GM20431 (cell line): ENCODE measurements around the gene TSC22D1.

Experiments
- in situ Hi-C: fragments of 300-500 bp; cut with MseI, MboI; formaldehyde crosslinking; loops from one replicate; pipeline ENCODE4 v1.15.0; 2020; ENCODE audit warnings: low sequenced_read_pairs; ENCODE audit not compliant: unreplicated experiment

The TSC22D1 gene

GRCh38 chr13:44459674-44460073 lies 116.5 kb downstream of the TSC22D1 start:
- in situ Hi-C loops = loop anchor here (25.0 kb wide), 1 partner anchor 547 kb away; no protein-coding TSS in a partner anchor

- in situ Hi-C loops = loop anchor here (25.0 kb wide), 1 partner anchor 546 kb away; no protein-coding TSS in a partner anchor
Observed at GRCh38 chr13:44458313-44458975, 117.7 kb downstream of the TSC22D1 start.

- in situ Hi-C loops = loop anchor here (25.0 kb wide), 1 partner anchor 544 kb away; no protein-coding TSS in a partner anchor
Observed at GRCh38 chr13:44456212-44456611, 119.9 kb downstream of the TSC22D1 start.

DNA sequence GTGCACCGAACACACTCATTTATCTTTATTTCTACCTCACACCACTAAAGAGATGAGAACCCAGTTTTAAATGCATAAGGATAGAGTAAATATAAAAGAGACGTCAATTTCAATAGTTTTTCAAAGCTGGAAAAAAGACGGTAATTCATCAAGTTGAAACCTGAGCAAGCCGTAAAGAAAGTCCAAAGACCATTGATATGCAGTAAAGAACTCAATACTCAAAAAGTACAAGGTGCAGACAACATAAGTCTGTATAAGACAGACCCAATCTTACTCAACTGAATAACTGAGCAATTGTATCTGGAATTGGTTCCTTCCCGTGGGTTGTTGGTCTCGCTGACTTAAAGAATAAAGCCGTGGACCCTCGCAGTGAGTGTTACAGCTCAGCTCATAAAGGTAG lies 120.4 kb downstream of the TSC22D1 start:
- in situ Hi-C loops = loop anchor here (25.0 kb wide), 1 partner anchor 543 kb away; no protein-coding TSS in a partner anchor

DNA sequence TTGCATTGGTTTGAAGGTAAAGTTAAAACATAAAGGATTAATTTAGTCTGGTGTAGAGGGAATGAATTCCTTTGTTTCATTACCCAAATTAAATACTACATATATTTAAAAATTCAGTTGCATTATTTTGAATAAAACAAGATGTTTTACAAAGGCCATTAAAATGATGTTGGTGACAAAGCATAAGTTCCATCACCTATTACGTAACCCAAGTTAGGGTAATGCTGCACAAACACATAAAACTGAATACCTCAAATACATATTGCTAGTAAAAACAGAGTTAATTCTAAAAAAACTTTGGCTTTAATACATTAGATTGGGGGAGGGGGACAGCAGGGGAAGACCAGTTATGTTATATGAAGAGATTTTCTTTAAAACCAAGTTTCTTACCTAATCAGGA lies 122.2 kb downstream of the TSC22D1 start:
- in situ Hi-C loops = loop anchor here (25.0 kb wide), 1 partner anchor 542 kb away; no protein-coding TSS in a partner anchor

DNA sequence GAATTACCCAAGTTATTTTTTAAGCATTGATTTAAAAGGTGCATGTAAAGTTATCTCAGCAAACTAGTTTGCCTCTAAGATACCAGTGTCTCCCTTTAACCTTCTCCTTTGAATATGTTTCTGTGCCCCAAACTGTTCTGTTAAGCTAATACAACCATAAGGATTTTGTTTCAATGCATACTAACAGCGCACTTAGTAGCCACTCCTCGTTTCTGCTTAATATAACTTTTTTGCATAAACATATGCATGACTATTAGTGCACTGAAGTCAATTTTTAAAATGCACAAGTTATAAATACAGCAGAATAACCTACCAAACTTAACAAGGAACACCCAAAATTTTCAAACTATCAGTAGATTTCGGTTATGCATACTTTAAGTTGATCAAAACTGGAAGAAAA lies 123.1 kb downstream of the TSC22D1 start:
- in situ Hi-C loops = loop anchor here (25.0 kb wide), 1 partner anchor 541 kb away; no protein-coding TSS in a partner anchor

GRCh38 chr13:44452418-44452817 lies 123.7 kb downstream of the TSC22D1 start:
- in situ Hi-C loops = loop anchor here (25.0 kb wide), 1 partner anchor 540 kb away; no protein-coding TSS in a partner anchor

- in situ Hi-C loops = loop anchor here (25.0 kb wide), 1 partner anchor 539 kb away; no protein-coding TSS in a partner anchor
Observed at GRCh38 chr13:44451651-44452050, 124.5 kb downstream of the TSC22D1 start.

- in situ Hi-C loops = loop anchor here (25.0 kb wide), 1 partner anchor 539 kb away; no protein-coding TSS in a partner anchor
Observed at GRCh38 chr13:44451126-44451525, 125.0 kb downstream of the TSC22D1 start.

DNA sequence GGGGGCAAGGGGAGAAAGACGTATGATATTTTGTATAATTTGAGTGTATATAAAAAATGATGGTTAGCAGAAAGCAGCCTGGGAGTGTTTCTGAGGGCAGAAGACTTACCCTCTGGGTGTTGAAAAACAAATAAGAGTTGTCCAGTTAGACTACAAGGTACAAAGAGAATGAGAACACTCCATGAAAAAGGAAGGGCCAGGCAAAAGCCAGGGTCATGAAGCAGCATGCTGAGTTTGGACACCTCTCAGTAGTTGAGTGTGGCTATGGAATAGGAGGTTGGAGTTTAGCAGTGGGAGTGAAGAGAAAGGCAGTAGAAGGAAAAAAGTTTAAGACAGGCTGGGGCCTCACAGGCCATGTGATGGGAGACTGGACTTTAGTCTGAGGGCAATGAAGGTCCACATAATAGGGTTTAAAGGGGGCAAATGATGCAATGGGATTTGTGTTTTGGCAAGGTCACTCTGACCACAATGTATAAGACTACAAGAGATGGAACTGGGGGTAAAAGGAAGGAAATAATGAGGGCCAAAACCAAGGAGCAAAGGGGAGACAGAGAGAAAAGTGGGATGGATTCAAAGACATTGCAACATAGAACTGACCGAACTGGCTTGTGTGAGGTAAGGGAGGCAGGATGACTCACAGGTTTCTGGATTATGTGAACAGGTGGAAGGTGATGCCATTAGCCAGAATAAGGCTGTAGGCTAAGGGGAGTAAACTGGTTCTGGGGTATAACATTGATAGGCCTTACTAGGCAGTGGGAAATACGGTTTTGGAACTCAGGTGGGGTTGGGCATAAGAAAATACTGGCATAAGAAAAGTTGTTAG lies 125.9 kb downstream of the TSC22D1 start:
- in situ Hi-C loops = loop anchor here (25.0 kb wide), 2 partner anchors 388 to 538 kb away; no protein-coding TSS in a partner anchor

GRCh38 chr13:44448875-44449274 lies 127.3 kb downstream of the TSC22D1 start:
- in situ Hi-C loops = loop anchor here (25.0 kb wide), 1 partner anchor 387 kb away; no protein-coding TSS in a partner anchor

- in situ Hi-C loops = loop anchor here (25.0 kb wide), 1 partner anchor 386 kb away; no protein-coding TSS in a partner anchor
Observed at GRCh38 chr13:44448373-44448772, 127.8 kb downstream of the TSC22D1 start.

GRCh38 chr13:44447783-44448321 lies 128.3 kb downstream of the TSC22D1 start:
- in situ Hi-C loops = loop anchor here (25.0 kb wide), 1 partner anchor 386 kb away; no protein-coding TSS in a partner anchor

GRCh38 chr13:44440046-44440608 lies 136.0 kb downstream of the TSC22D1 start:
- in situ Hi-C loops = loop anchor here (25.0 kb wide), 1 partner anchor 378 kb away; no protein-coding TSS in a partner anchor

DNA sequence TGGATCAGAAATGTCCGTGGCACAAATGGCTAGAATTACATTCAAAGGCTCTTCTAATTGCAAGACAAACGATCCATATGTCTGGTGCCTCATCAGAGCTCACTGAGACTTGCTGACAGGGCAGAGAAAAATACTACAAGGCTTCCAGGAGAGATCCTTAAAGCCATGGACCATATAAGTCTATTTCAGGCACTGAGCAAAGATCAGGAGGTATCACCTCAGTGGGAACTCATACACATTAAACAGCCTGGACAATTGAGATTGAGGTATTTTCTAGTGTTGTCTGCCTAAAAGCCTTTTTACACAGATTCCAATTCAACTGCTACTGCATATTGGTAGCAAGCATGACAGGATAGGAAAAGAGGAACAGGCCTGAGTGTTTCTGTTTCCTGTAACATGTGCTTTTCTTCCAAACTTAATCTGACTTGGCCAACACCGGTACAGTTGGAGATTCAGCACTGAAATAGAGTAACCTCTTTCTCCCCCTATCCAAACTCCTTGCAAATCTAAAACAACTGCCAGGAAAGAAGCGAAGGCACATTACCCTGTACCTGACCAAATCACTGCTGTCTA lies 136.6 kb downstream of the TSC22D1 start:
- in situ Hi-C loops = loop anchor here (25.0 kb wide), 1 partner anchor 377 kb away; no protein-coding TSS in a partner anchor

- in situ Hi-C loops = loop anchor here (25.0 kb wide), 1 partner anchor 376 kb away; no protein-coding TSS in a partner anchor
Observed at GRCh38 chr13:44438234-44438579, 137.9 kb downstream of the TSC22D1 start.

GRCh38 chr13:44437356-44438233 lies 138.5 kb downstream of the TSC22D1 start:
- in situ Hi-C loops = loop anchor here (25.0 kb wide), 1 partner anchor 375 kb away; no protein-coding TSS in a partner anchor

GRCh38 chr13:44436589-44437337 lies 139.4 kb downstream of the TSC22D1 start:
- in situ Hi-C loops = loop anchor here (25.0 kb wide), 1 partner anchor 374 kb away; no protein-coding TSS in a partner anchor
